HepG2 (cell line): ENCODE data around the gene SRSF7. TPM values are rescaled to one million over a fixed set of nuclear protein-coding genes. Genes with fewer than 3 reads are reported as not detected.
A peak's percentile ranks its signal among the peaks of the same experiment; 100 is the strongest.

Source experiments
- DDIT3 ChIP-seq: sonication (generic); formaldehyde crosslinking; IDR thresholded peaks from 2 replicates; pipeline ENCODE4 v1.4.0; 2020; ENCODE audit warnings: mild to moderate bottlenecking, missing genetic modification reagents
- ERF ChIP-seq: IDR thresholded peaks from 2 replicates; pipeline ENCODE4 v1.6.1; 2018; ENCODE audit warnings: missing biosample characterization, missing genetic modification reagents
- GMEB1 ChIP-seq: sonication (generic); formaldehyde crosslinking; IDR thresholded peaks from 2 replicates; pipeline ENCODE4 v1.5.1; 2020; ENCODE audit warnings: missing genetic modification reagents, mild to moderate bottlenecking, borderline replicate concordance
- HOMEZ ChIP-seq: IDR thresholded peaks from 2 replicates; pipeline ENCODE4 v1.6.1; 2016; ENCODE audit warnings: low read depth
- ISX ChIP-seq: sonication (generic); formaldehyde crosslinking; conservative IDR thresholded peaks from 2 replicates; pipeline ENCODE4 v1.5.0; 2020; ENCODE audit warnings: missing genetic modification reagents
- MAFG ChIP-seq: sonication (generic); formaldehyde crosslinking; IDR thresholded peaks from 2 replicates; pipeline ENCODE4 v1.5.1; 2020; ENCODE audit warnings: mild to moderate bottlenecking, missing genetic modification reagents
- MED1 ChIP-seq: sonication (generic); formaldehyde crosslinking; IDR thresholded peaks from 2 replicates; pipeline ENCODE4 v1.4.0; 2020; ENCODE audit warnings: missing genetic modification reagents
- NAIF1 ChIP-seq: sonication (generic); formaldehyde crosslinking; IDR thresholded peaks from 2 replicates; pipeline ENCODE4 v1.5.0; 2020; ENCODE audit warnings: mild to moderate bottlenecking, missing genetic modification reagents, borderline replicate concordance
- NFIB ChIP-seq: sonication (generic); formaldehyde crosslinking; IDR thresholded peaks from 2 replicates; pipeline ENCODE4 v1.9.0; 2021; ENCODE audit warnings: missing genetic modification reagents, mild to moderate bottlenecking, borderline replicate concordance
- NFIC ChIP-seq: IDR thresholded peaks from 2 replicates; pipeline ENCODE4 v1.6.1; 2012; ENCODE audit warnings: mild to moderate bottlenecking, low read length, inconsistent platforms
- NR0B2 ChIP-seq: sonication (generic); formaldehyde crosslinking; IDR thresholded peaks from 2 replicates; pipeline ENCODE4 v1.4.0; 2020; ENCODE audit warnings: mild to moderate bottlenecking, missing genetic modification reagents
- POLR2AphosphoS5 ChIP-seq: IDR thresholded peaks from 2 replicates; pipeline ENCODE4 v1.6.1; 2012; ENCODE audit warnings: low read depth, low read length
- POLR2G ChIP-seq: fragments of 200-400 bp; formaldehyde crosslinking; IDR thresholded peaks from 2 replicates; pipeline ENCODE4 v1.6.1; 2018; ENCODE audit warnings: mild to moderate bottlenecking, low read depth, low read length, moderate library complexity
- RNF2 ChIP-seq: fragments of 450-650 bp; conservative IDR thresholded peaks from 2 replicates; pipeline ENCODE4 v1.6.1; 2016; ENCODE audit warnings: low read depth
- SP140L ChIP-seq: sonication (generic); formaldehyde crosslinking; IDR thresholded peaks from 2 replicates; pipeline ENCODE4 v1.4.0; 2020; ENCODE audit warnings: missing genetic modification reagents, borderline replicate concordance
- ZBTB7A ChIP-seq: sonication (generic); formaldehyde crosslinking; IDR thresholded peaks from 2 replicates; pipeline ENCODE4 v1.8.0; 2022; ENCODE audit warnings: mild to moderate bottlenecking, missing genetic modification reagents
- ZBTB7B ChIP-seq: sonication (generic); formaldehyde crosslinking; IDR thresholded peaks from 2 replicates; pipeline ENCODE4 v1.4.0; 2020; ENCODE audit warnings: missing genetic modification reagents
- ZNF160 ChIP-seq: sonication (generic); formaldehyde crosslinking; IDR thresholded peaks from 2 replicates; pipeline ENCODE4 v1.8.0; 2022; ENCODE audit warnings: mild to moderate bottlenecking, inconsistent platforms, missing genetic modification reagents
- ZNF280D ChIP-seq: sonication (generic); formaldehyde crosslinking; IDR thresholded peaks from 2 replicates; pipeline ENCODE4 v1.5.1; 2020; ENCODE audit warnings: mild to moderate bottlenecking, missing genetic modification reagents
- ZNF564 ChIP-seq: sonication (generic); formaldehyde crosslinking; IDR thresholded peaks from 2 replicates; pipeline ENCODE4 v1.8.1; 2023; ENCODE audit warnings: mild to moderate bottlenecking, missing genetic modification reagents
- ZNF782 ChIP-seq: sonication (generic); formaldehyde crosslinking; IDR thresholded peaks from 2 replicates; pipeline ENCODE4 v1.4.0; 2020; ENCODE audit warnings: missing genetic modification reagents, mild to moderate bottlenecking, borderline replicate concordance
- ZNF788 ChIP-seq: sonication (generic); formaldehyde crosslinking; IDR thresholded peaks from 2 replicates; pipeline ENCODE4 v1.5.0; 2020; ENCODE audit warnings: mild to moderate bottlenecking, missing genetic modification reagents, borderline replicate concordance
- ZSCAN25 ChIP-seq: sonication (generic); formaldehyde crosslinking; IDR thresholded peaks from 2 replicates; pipeline ENCODE4 v1.8.0; 2022; ENCODE audit warnings: mild to moderate bottlenecking, missing genetic modification reagents
- polyA plus RNA-seq, 8 experiments: library from polyadenylated mRNA; depleted of rRNA in 3 of 8; stranded (reverse) in 7 of 8; unstranded in 1 of 8; fragments of >200 nt; fragmentation: Illumina TruSeq in 4 of 8; extraction: Trizol in 4 of 8; gene quantifications; 2 replicates each; pipeline versions ENCODE4 v1.2.1 to v1.2.3, GENCODE V29; 2011 to 2016; ENCODE audit warnings: low read depth in 4 of 8, missing spikeins in 1 of 8, mixed read lengths in 1 of 8; ENCODE audit not compliant: insufficient read depth in 1 of 8
- total RNA-seq, 5 experiments: library from RNA; depleted of rRNA; stranded (reverse); fragments of >200 nt; fragmentation: Illumina TruSeq; extraction: Trizol; gene quantifications; 2 replicates each; pipeline ENCODE4 v1.2.3, GENCODE V29; 2016; ENCODE audit warnings: low read depth in 1 of 5

Gene SRSF7
- total and polyA plus RNA-seq, 2 of the 13 experiments (the other 11 are each of a cell fraction or from before 2014, with no cell fraction given), result 172 to 275 TPM

GRCh38 chr2:38750011-38750890, 910 bp downstream of the SRSF7 start (continued):
- TF ChIP-seq ZNF782 (CRISPR knock-in tag), result no peak; the same call in 1 of the 2 replicates
- TF ChIP-seq ISX (CRISPR knock-in tag), result no peak
- no peak for TF ChIP-seq ZNF280D (CRISPR knock-in tag)
- 0 out of 2 replicates have a peak, but pooled peaks have one; percentile 10 for TF ChIP-seq ZBTB7B (CRISPR knock-in tag)
- TF ChIP-seq ZNF788, result no peak; the same call in 1 of the 2 replicates
- TF ChIP-seq ERF (CRISPR knock-in tag), result no peak
- no peak for TF ChIP-seq ZBTB7A (CRISPR knock-in tag)
- TF ChIP-seq HOMEZ, result no peak
- no peak for TF ChIP-seq RNF2
- TF ChIP-seq ZNF160 (CRISPR knock-in tag), result no peak
- TF ChIP-seq MED1 (CRISPR knock-in tag), result no peak; the same call in 1 of the 2 replicates
- TF ChIP-seq SP140L, result no peak
- TF ChIP-seq NFIC, result 0 out of 2 replicates have a peak, but pooled peaks have one; percentile 20
- TF ChIP-seq POLR2AphosphoS5, result no peak
- TF ChIP-seq NAIF1 (CRISPR knock-in tag), result no peak
- TF ChIP-seq POLR2G, result 0 out of 2 replicates have a peak, but pooled peaks have one; percentile 38
- TF ChIP-seq DDIT3 (CRISPR knock-in tag), result no peak
- TF ChIP-seq GMEB1 (CRISPR knock-in tag), result no peak
- no peak for TF ChIP-seq MAFG (CRISPR knock-in tag)
- no peak for TF ChIP-seq ZSCAN25 (CRISPR knock-in tag)
- TF ChIP-seq NFIB (CRISPR knock-in tag), result no peak
- no peak for TF ChIP-seq NR0B2
- TF ChIP-seq ZNF564 (CRISPR knock-in tag), result no peak; the same call in 1 of the 2 replicates
